GM12878 (cell line): ENCODE results near the gene HMGN3. TPM values are rescaled to one million over a fixed set of nuclear protein-coding genes. Genes with fewer than 3 reads are reported as not detected.

Experiments used
- ATAC-seq: fragments of 200-7000 bp; cut with Tn5 transposase; 3 replicates; pipeline ENCODE4 v1.9.1; 2020; ENCODE audit warnings: mild to moderate bottlenecking, moderate library complexity
- BruUV-seq: library from RNA; stranded (reverse); fragments of 400-500 nt; replicated peaks from 2 replicates; lab custom pipeline; 2021; lab: Mats Ljungman, UMichigan
- CTCF ChIA-PET: fragments of 300-600 bp; sonication (Branson Sonifier 250); formaldehyde crosslinking; extraction: SDS; loops from one replicate; lab custom pipeline; 2021; ENCODE audit warnings: inconsistent platforms; lab: Yijun Ruan, JAX
- POLR2A ChIA-PET: fragments of 350-600 bp; formaldehyde crosslinking; extraction: SDS; loops from one replicate; lab custom pipeline; 2021; ENCODE audit warnings: inconsistent platforms; lab: Charles Lee
- RAD21 ChIA-PET: fragments of 300-600 bp; sonication (Branson Sonifier 250); formaldehyde crosslinking; loops from one replicate; lab custom pipeline; 2023; ENCODE audit warnings: antibody characterized with exemption; ENCODE audit not compliant: unreplicated experiment; lab: Charles Lee
- SMC1A ChIA-PET: fragments of 300-600 bp; sonication (Branson Sonifier 250); formaldehyde crosslinking; loops from one replicate; lab custom pipeline; 2023; ENCODE audit not compliant: unreplicated experiment, uncharacterized antibody; lab: Charles Lee
- DNase-seq: peaks from one replicate; pipeline ENCODE4 v3.0.0-alpha.2; 2011; ENCODE audit warnings: low read depth, low spot score
- FAIRE-seq: peaks from 3 replicates; lab custom pipeline; 2011; peaks lifted over from hg19 to GRCh38; lab: Jason Lieb, UNC
- H2AFZ ChIP-seq: 2 replicates; pipeline ENCODE4 v1.6.0; 2011; ENCODE audit warnings: low read depth, low read length, control low read depth; ENCODE audit not compliant: control insufficient read depth
- H3K27ac ChIP-seq: 2 replicates; pipeline ENCODE4 v1.5.1; 2011; ENCODE audit warnings: control low read depth; ENCODE audit not compliant: control insufficient read depth, insufficient read depth
- H3K27me3 ChIP-seq, 2 experiments: replicated peaks in 1 of 2; 2 replicates each; pipeline versions ENCODE4 v1.6.0 to v1.6.1; 2011; ENCODE audit warnings: low read length in 1 of 2; ENCODE audit not compliant: control insufficient read depth in 2 of 2, insufficient read depth in 2 of 2
- H3K36me3 ChIP-seq, 2 experiments: 2 replicates each; pipeline ENCODE4 v1.5.1; 2011; ENCODE audit warnings: low read length in 1 of 2; ENCODE audit not compliant: control insufficient read depth in 2 of 2, insufficient read depth in 2 of 2
- H3K4me1 ChIP-seq: 2 replicates; pipeline ENCODE4 v1.6.1; 2011; ENCODE audit warnings: mild to moderate bottlenecking, low read length, moderate library complexity, mixed read lengths; ENCODE audit not compliant: control insufficient read depth, insufficient read depth
- H3K4me2 ChIP-seq: 2 replicates; pipeline ENCODE4 v1.6.0; 2011; ENCODE audit warnings: control low read depth; ENCODE audit not compliant: control insufficient read depth, insufficient read depth
- H3K4me3 ChIP-seq: fragments of 200-600 bp; sonication (generic); 2 replicates; pipeline ENCODE4 v1.5.1; 2016
- H3K79me2 ChIP-seq: 2 replicates; pipeline ENCODE4 v1.6.0; 2011; ENCODE audit warnings: low read length; ENCODE audit not compliant: control insufficient read depth, insufficient read depth
- H3K9ac ChIP-seq: 2 replicates; pipeline ENCODE4 v1.8.0; 2011; ENCODE audit warnings: low read length, control low read depth, mixed read lengths; ENCODE audit not compliant: control insufficient read depth, insufficient read depth
- H3K9me3 ChIP-seq: replicated peaks from 3 replicates; pipeline ENCODE4 v1.5.1; 2011; ENCODE audit warnings: mild to moderate bottlenecking, low read length; ENCODE audit not compliant: control insufficient read depth, insufficient read depth
- H4K20me1 ChIP-seq: 2 replicates; pipeline ENCODE4 v1.6.0; 2011; ENCODE audit not compliant: control insufficient read depth, insufficient read depth
- BHLHE40 ChIP-seq, 2 experiments: fragments of 450-650 bp in 1 of 2; IDR thresholded peaks; 2 replicates each; pipeline ENCODE4 v1.6.1; 2011 to 2017; ENCODE audit warnings: low read depth in 2 of 2, borderline replicate concordance in 1 of 2, improper control_type of control experiment in 1 of 2, low read length in 1 of 2, mild to moderate bottlenecking in 1 of 2
- CHD1 ChIP-seq: IDR thresholded peaks from 2 replicates; pipeline ENCODE4 v1.6.1; 2012; ENCODE audit warnings: low read depth, low read length, improper control_type of control experiment
- CHD2 ChIP-seq: IDR thresholded peaks from 2 replicates; pipeline ENCODE4 v1.6.1; 2011; ENCODE audit warnings: low read depth, low read length, improper control_type of control experiment, borderline replicate concordance
- CREB1 ChIP-seq: IDR thresholded peaks from 2 replicates; pipeline ENCODE4 v1.6.1; 2012; ENCODE audit warnings: low read depth, mild to moderate bottlenecking, inconsistent platforms
- HCFC1 ChIP-seq: fragments of 150-350 bp; IDR thresholded peaks from 2 replicates; pipeline ENCODE4 v1.6.1; 2014; ENCODE audit warnings: low read length
- IKZF2 ChIP-seq, 2 experiments: fragments of 450-650 bp; IDR thresholded peaks; 2 replicates each; pipeline ENCODE4 v1.6.1; 2017; ENCODE audit warnings: mild to moderate bottlenecking in 2 of 2, moderate library complexity in 2 of 2
- MTA3 ChIP-seq: IDR thresholded peaks from 2 replicates; pipeline ENCODE4 v1.6.1; 2012; ENCODE audit warnings: low read length, inconsistent platforms, borderline replicate concordance
- MYB ChIP-seq: fragments of 150-350 bp; IDR thresholded peaks from 2 replicates; pipeline ENCODE4 v1.6.1; 2014; ENCODE audit warnings: mild to moderate bottlenecking, low read depth, low read length, borderline replicate concordance
- NR2C1 ChIP-seq: fragments of 450-650 bp; IDR thresholded peaks from 2 replicates; pipeline ENCODE4 v1.6.1; 2017; ENCODE audit warnings: antibody characterized with exemption, mild to moderate bottlenecking, moderate library complexity
- NR2C2 ChIP-seq: IDR thresholded peaks from 2 replicates; pipeline ENCODE4 v1.6.1; 2011; ENCODE audit warnings: borderline replicate concordance, low read depth; ENCODE audit not compliant: control insufficient read depth, insufficient read length
- NR2F1 ChIP-seq: fragments of 450-650 bp; conservative IDR thresholded peaks from 2 replicates; pipeline ENCODE4 v1.6.1; 2017; ENCODE audit warnings: mild to moderate bottlenecking
- POU2F2 ChIP-seq: IDR thresholded peaks from 3 replicates; pipeline ENCODE4 v1.6.1; 2011; ENCODE audit warnings: low read depth, mild to moderate bottlenecking, low read length, borderline replicate concordance
- RAD21 ChIP-seq: IDR thresholded peaks from 2 replicates; pipeline ENCODE4 v1.6.1; 2011; ENCODE audit warnings: mild to moderate bottlenecking, low read depth, low read length, moderate library complexity; ENCODE audit not compliant: insufficient read depth
- SMARCA5 ChIP-seq: fragments of 450-650 bp; IDR thresholded peaks from 2 replicates; pipeline ENCODE4 v1.6.1; 2017; ENCODE audit warnings: mild to moderate bottlenecking
- ZNF217 ChIP-seq: fragments of 450-650 bp; IDR thresholded peaks from 2 replicates; pipeline ENCODE4 v1.6.1; 2017; ENCODE audit warnings: antibody characterized with exemption, mild to moderate bottlenecking
- ZNF384 ChIP-seq: IDR thresholded peaks from 2 replicates; pipeline ENCODE4 v1.6.1; 2012; ENCODE audit warnings: low read depth, mild to moderate bottlenecking, low read length, improper control_type of control experiment, borderline replicate concordance
- WGBS: methylation state at CpG from one replicate; pipeline ENCODE4 v1.1.6; 2016; ENCODE audit warnings: low lambda C conversion rate; ENCODE audit not compliant: insufficient replicate concordance, insufficient coverage; ENCODE audit errors: missing lambda C conversion rate; 5-methylcytosine and 5-hydroxymethylcytosine counted together
- in situ Hi-C: fragments of 300-500 bp; cut with MboI; formaldehyde crosslinking; loops from 9 replicates; pipeline ENCODE4 v1.14.3; 2018; ENCODE audit warnings: mixed read lengths
- intact Hi-C: fragments of 100-400 bp; cut with micrococcal nuclease; formaldehyde crosslinking; loops from one replicate; pipeline ENCODE4 v1.14.2; 2022; ENCODE audit not compliant: unreplicated experiment
- polyA plus RNA-seq, 11 experiments: library from polyadenylated mRNA; depleted of rRNA in 4 of 11; unstranded in 6 of 11; stranded (reverse) in 5 of 11; fragments of >200 nt; fragmentation: Nextera tagmentation in 4 of 11; fragmentation: Illumina TruSeq in 1 of 11; extraction: Ambion mirVana in 4 of 11; extraction: Trizol in 1 of 11; gene quantifications; 1 replicate in 1 of 11; 2 replicates in 10 of 11; pipeline versions ENCODE4 v1.2.1 to v1.2.3, GENCODE V29; 2011 to 2016; ENCODE audit warnings: inconsistent platforms in 2 of 11, missing spikeins in 2 of 11, low read depth in 1 of 11
- total RNA-seq, 4 experiments: library from RNA; depleted of rRNA in 3 of 4; stranded (reverse); fragments of >200 nt in 3 of 4; fragmentation: Illumina TruSeq in 1 of 4; extraction: Trizol in 1 of 4; gene quantifications; 2 replicates each; pipeline versions ENCODE4 v1.2.1 to v1.2.3, GENCODE V29; 2013 to 2021
- TF ChIP-seq, protein P1 (sequence below): IDR thresholded peaks from 2 replicates; pipeline ENCODE4 v1.6.1; 2012; ENCODE audit warnings: low read depth, low read length, improper control_type of control experiment

HMGN3 gene
- total and polyA plus RNA-seq, 10 of the 15 experiments (the other 5 are each of a cell fraction or from before 2014, with no cell fraction given), result 115 to 496 (median 262) TPM

DNA sequence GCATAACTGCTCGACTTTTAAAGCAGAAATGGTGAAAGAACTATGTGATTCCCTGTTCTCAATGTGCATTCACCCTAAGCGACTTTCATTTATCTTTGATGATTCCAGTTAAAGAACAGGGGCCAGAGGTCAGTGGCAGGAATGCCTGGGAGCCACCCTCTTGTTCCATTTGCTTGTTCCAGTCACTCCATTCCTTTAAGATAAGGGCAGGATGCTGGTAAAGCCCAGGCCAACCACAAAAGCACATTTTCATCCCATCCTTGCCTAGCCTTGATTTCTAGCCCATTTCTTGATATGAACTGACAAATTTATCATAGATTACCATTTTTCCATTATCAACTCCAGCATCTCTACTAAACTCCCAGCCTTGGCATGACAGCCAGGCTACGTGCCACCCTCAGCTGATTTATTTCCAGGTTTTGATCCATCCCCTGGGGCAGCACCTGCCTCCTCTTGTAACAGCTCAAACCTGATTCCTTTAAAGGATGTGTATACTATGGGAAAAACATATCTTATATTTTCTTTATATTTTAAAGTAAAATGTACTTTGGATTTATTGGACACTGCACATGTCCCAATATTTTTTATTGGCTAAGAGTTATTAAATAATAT lies 19.2 kb downstream of the HMGN3 start:
- no TSS peak for BruUV-seq
- CTCF ChIA-PET, result interaction anchor here (0.8 to 1.4 kb wide), 4 partner anchors 11 to 17 kb away, joined by 3 to 4 read pairs (median 4); no protein-coding TSS in a partner anchor
- POLR2A ChIA-PET, result no interaction called here
- Histone ChIP-seq H3K9ac (no peak overlapping the region), H3K4me3 (no peak overlapping the region), H3K27ac (no peak overlapping the region), H2AFZ (no peak overlapping the region), H3K9me3 (no peaks in the 10 kb centered on the region; the same call in 2 of the 3 replicates), H3K27me3 (no peaks in the 10 kb centered on the region), H3K4me1 (no peaks in the 10 kb centered on the region), H3K79me2 (peaks cover 15% of the 10 kb centered on the region), H3K4me2 (no peak overlapping the region), H4K20me1 (no peaks in the 10 kb centered on the region), H3K36me3 (no peaks in the 10 kb centered on the region; a peak in 2 of 4 replicates)
- DNase-seq (no peak), ATAC-seq (no peak), FAIRE-seq (no peak)
- WGBS, result 82% methylated on average over 3 of the region's 3 CpGs
- in situ Hi-C loops (no loop called here), intact Hi-C loops (no loop called here)
- SMC1A ChIA-PET, result no interaction called here
- TF ChIP-seq CHD2 (no peak), ZNF217 (no peak), NR2F1 (no peak)
- RAD21 ChIA-PET, result no interaction called here

DNA sequence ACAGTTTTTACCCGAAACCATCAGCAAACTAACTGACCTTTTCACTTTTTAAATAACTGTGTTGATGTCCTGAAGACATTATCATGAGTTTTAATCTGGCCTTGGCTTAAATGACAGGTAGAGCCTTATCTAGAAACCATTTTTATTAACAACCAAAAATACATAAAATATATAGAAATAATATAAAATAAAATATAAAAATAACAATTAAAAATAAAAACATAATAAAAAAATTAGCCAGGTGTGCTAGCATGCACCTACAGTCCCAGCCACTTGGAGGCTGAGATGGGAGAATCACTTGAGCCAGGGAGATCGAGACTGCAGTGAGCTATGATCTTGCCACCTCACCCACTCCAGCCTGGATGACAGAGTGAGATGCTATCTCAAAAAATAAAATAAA lies 21.6 kb downstream of the HMGN3 start:
- ChIA-PET SMC1A (no interaction called here), CTCF (no interaction called here)
- DNase-seq (no peak), ATAC-seq (no peak)
- in situ Hi-C loops, result no loop called here
- 100% methylated on average over 2 of the region's 2 CpGs for WGBS
- no peak overlapping the region for H2AFZ ChIP-seq
- H3K4me2 ChIP-seq, result no peak overlapping the region
- no peaks in the 10 kb centered on the region for H4K20me1 ChIP-seq
- H3K9ac ChIP-seq, result no peak overlapping the region
- no TSS peak for BruUV-seq
- TF ChIP-seq NR2C2 (no peak), SMARCA5 (no peak), HCFC1 (no peak), RAD21 (no peak), NR2C1 (no peak), MYB (no peak), CHD1 (no peak), NR2F1 (no peak), BHLHE40 (IDR thresholded peaks at IDR 0.05; ENCODE audit: borderline replicate concordance in 1 of 2, low read depth in 2 of 2, low read length in 1 of 2) (no peak), CREB1 (no peak), ZNF384 (no peak), MTA3 (no peak), POU2F2 (no peak), IKZF2 (IDR thresholded peaks at IDR 0.05) (no peak)
- TF ChIP-seq, protein P1, sequence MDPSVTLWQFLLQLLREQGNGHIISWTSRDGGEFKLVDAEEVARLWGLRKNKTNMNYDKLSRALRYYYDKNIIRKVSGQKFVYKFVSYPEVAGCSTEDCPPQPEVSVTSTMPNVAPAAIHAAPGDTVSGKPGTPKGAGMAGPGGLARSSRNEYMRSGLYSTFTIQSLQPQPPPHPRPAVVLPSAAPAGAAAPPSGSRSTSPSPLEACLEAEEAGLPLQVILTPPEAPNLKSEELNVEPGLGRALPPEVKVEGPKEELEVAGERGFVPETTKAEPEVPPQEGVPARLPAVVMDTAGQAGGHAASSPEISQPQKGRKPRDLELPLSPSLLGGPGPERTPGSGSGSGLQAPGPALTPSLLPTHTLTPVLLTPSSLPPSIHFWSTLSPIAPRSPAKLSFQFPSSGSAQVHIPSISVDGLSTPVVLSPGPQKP, result no peak
- TF ChIP-seq, all 136 proteins: peak for 0
- ChIA-PET RAD21 (no interaction called here), POLR2A (no interaction called here)
- H3K4me1 ChIP-seq, result no peaks in the 10 kb centered on the region
- no peaks in the 10 kb centered on the region for H3K27me3 ChIP-seq
- intact Hi-C loops, result no loop called here
- H3K36me3 ChIP-seq, result peaks cover 5 to 9% of the 10 kb centered on the region in 2 experiments
- FAIRE-seq, result no peak
- H3K79me2 ChIP-seq, result peaks cover 9% of the 10 kb centered on the region
- no peaks in the 10 kb centered on the region for H3K9me3 ChIP-seq
- H3K4me3 ChIP-seq, result no peak overlapping the region
- H3K27ac ChIP-seq, result no peak overlapping the region
